Activated naive CD4-positive, alpha-beta T cell treated with anti-CD3 and anti-CD28 coated beads for 36 hours (primary cell): Measurements from ENCODE around the gene FGR. TPM values are rescaled to one million over a fixed set of nuclear protein-coding genes. Genes with fewer than 3 reads are reported as not detected.
"Not testable (repeated sequence)": the region's sequence is repeated elsewhere in the genome, so short reads cannot be mapped to it uniquely, and the experiment has no call there.

ENCODE experiments used
- CTCF ChIA-PET: fragments of 350-600 bp; sonication (Branson Sonifier 250); formaldehyde crosslinking; loops from one replicate; lab custom pipeline; 2021; ENCODE audit warnings: antibody characterized with exemption; lab: Charles Lee
- DNase-seq: peaks from one replicate; pipeline ENCODE4 v3.0.0-alpha.2; 2020
- H3K27ac Mint-ChIP-seq: one replicate; pipeline ENCODE4 v1.8.0; 2021; ENCODE audit warnings: mild to moderate bottlenecking, mixed read lengths
- H3K27me3 Mint-ChIP-seq: one replicate; pipeline ENCODE4 v1.8.0; 2021; ENCODE audit warnings: low read depth, mixed read lengths
- H3K36me3 Mint-ChIP-seq: one replicate; pipeline ENCODE4 v1.8.0; 2021; ENCODE audit warnings: low read depth, mixed read lengths
- H3K4me1 Mint-ChIP-seq: one replicate; pipeline ENCODE4 v1.8.0; 2021; ENCODE audit warnings: low read depth, mixed read lengths
- H3K4me3 Mint-ChIP-seq: one replicate; pipeline ENCODE4 v1.8.0; 2021; ENCODE audit warnings: mild to moderate bottlenecking, moderate library complexity, mixed read lengths
- H3K9me3 Mint-ChIP-seq: one replicate; pipeline ENCODE4 v1.8.0; 2021; ENCODE audit warnings: mixed read lengths
- intact Hi-C: fragments of 100-400 bp; cut with micrococcal nuclease; formaldehyde crosslinking; loops from one replicate; pipeline ENCODE4 v1.15.1; 2023
- total RNA-seq, 2 experiments: library from RNA; stranded (reverse); gene quantifications; one replicate each; pipeline ENCODE4 v1.2.3, GENCODE V29; 2021

FGR gene
- under 1 TPM; 0.10 to 0.14 TPM for total RNA-seq

DNA sequence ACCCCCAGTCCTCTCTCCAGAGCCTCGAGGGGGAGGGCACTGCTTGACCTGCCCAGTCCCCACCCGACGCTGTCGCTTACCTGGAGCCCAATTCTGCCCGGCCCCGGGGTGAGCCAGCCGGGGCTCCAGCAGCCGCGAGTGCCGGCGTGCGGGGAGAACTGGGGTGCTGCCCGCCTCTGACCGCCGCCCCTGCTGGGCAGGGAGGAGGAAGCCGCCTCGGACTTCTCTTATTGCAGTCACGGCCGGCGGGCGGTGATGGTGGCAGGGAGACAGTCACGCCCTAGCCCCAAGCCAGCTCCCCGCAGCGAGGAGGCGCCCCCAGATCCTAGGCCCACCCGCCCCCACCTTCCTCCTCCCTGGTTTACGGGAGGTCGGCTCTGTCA lies at the start of gene FGR:
TSS of gene FGR (minus strand) at position 201 of the 383 bp plus-strand sequence. CDS start 11,269 bp downstream, outside the sequence.
- peak within 1 kb of the TSS; percentile 46 for H3K4me3 Mint-ChIP-seq
- no peak for DNase-seq
- intact Hi-C loops: no loop called here
- H3K27me3 Mint-ChIP-seq: no peaks in the 10 kb centered on the region
- no peak within 1 kb of the TSS for H3K27ac Mint-ChIP-seq
- H3K4me1 Mint-ChIP-seq: peaks cover 61% of the 10 kb centered on the region
- CTCF ChIA-PET: no interaction called here
- no peaks in the 10 kb centered on the region for H3K9me3 Mint-ChIP-seq
- H3K36me3 Mint-ChIP-seq: no peaks in the 10 kb centered on the region

DNA sequence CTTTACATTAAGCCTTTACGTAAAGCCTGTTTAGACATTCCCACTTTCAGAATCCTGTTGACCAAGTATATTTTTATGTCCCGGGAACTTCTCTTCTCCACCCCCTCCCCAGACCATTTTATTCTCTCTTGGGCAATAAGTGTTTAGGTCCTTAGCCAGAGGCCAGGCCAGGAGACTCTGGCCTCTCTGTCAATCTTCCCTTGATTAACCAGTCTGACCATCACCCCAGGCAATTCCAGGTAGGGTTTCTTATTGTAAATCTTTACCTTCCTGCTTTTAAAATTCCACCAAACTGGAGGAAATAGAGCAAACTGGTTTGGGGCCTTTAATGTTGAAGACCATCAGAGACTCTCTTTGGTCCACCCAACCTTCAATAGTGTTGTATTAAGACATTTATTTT lies 49.2 kb upstream of the FGR start:
- Mint-ChIP-seq H3K27me3 (peaks cover 2% of the 10 kb centered on the region), H3K4me1 (no peaks in the 10 kb centered on the region), H3K4me3 (no peak overlapping the region), H3K36me3 (peaks cover 9% of the 10 kb centered on the region), H3K9me3 (peaks cover 27% of the 10 kb centered on the region), H3K27ac (no peak overlapping the region)
- CTCF ChIA-PET: interaction anchor here (1.3 kb wide), 1 partner anchor 12 kb away, joined by 3 read pairs; the partner anchor contains the start of gene IFI6
- no peak for DNase-seq
- intact Hi-C loops: no loop called here

DNA sequence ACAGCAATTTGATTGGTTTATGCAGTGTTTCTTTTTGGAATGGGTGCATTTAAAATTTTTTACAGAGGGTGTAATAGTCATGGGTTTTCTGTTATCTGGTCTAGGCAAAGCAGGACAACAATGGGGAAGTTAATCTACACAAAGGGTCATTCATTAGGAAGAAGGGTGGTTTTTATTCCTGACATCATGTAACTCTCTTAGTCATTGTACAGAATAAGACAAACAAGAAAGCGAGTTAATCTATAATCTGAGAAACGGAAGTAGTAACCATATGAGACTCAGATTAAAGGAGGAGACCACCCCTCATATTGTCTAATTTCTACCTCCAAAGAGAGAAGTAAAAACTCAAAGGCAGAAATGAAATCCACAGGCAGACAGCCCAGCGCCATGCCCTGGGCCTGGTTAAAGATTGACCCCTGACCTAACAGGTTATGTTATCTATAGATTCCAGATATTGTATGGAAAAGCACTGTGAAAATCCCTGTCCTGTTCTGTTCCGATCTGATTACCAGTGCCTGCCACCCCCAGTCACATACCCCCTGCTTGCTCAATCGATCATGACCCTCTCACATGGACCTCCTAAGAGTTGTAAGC lies 47.5 kb upstream of the FGR start:
- Mint-ChIP-seq H3K27me3 (peaks cover 2% of the 10 kb centered on the region), H3K9me3 (peaks cover 27% of the 10 kb centered on the region), H3K4me3 (no peak overlapping the region), H3K27ac (no peak overlapping the region), H3K36me3 (peaks cover 9% of the 10 kb centered on the region), H3K4me1 (no peaks in the 10 kb centered on the region)
- intact Hi-C loops: no loop called here
- CTCF ChIA-PET: interaction anchor here (0.6 kb wide), 1 partner anchor 43 kb away, joined by 3 read pairs; the partner anchor contains the start of gene FAM76A
- DNase-seq: no peak

DNA sequence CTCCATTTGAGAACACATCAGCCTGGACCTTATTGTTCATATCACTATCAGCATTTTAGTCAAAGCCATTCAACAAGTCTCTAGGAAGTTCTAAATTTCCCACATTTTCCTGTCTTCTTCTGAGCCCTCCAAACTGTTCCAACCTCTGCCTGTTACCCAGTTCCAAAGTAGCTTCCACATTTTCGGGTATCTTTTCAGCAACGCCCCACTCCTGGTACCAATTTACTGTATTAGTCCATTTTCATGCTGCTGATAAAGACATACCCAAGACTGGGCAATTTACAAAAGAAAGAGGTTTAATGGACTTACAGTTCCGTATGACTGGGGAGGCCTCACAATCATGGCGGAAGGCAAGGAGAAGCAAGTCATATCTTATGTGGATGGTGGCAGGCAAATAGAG lies 46.6 kb upstream of the FGR start:
- peaks cover 27% of the 10 kb centered on the region for H3K9me3 Mint-ChIP-seq
- H3K36me3 Mint-ChIP-seq, intact Hi-C loops, DNase-seq, H3K27me3 Mint-ChIP-seq, H3K27ac Mint-ChIP-seq, CTCF ChIA-PET, H3K4me3 Mint-ChIP-seq, H3K4me1 Mint-ChIP-seq: not testable (repeated sequence)

DNA sequence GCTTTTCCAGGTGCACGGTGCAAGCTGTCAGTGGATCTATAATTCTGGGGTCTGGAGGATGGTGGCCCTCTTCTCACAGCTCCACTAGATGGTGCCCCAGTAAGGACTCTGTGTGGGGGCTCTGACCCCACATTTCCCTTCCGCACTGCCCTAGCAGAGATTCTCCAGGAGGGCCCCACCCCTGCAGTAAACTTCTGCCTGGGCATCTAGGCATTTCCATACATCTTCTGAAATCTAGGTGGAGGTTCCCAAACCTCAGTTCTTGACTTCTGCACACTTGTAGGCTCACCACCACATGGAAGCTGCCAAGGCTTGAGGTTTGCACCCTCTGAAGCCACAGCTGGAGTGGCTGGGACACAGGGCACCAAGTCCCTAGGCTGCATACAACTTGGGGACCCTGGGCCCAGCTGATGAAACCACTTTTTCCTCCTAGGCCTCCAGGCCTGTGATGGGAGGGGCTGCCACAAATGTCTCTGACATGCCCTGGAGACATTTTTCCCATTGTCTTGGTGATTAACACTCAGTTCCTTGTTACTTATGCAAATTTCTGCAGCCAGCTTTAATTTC lies 45.3 kb upstream of the FGR start:
- peaks cover 27% of the 10 kb centered on the region for H3K9me3 Mint-ChIP-seq
- DNase-seq, H3K4me1 Mint-ChIP-seq, intact Hi-C loops, H3K27me3 Mint-ChIP-seq, H3K4me3 Mint-ChIP-seq, H3K36me3 Mint-ChIP-seq, CTCF ChIA-PET, H3K27ac Mint-ChIP-seq: not testable (repeated sequence)

DNA sequence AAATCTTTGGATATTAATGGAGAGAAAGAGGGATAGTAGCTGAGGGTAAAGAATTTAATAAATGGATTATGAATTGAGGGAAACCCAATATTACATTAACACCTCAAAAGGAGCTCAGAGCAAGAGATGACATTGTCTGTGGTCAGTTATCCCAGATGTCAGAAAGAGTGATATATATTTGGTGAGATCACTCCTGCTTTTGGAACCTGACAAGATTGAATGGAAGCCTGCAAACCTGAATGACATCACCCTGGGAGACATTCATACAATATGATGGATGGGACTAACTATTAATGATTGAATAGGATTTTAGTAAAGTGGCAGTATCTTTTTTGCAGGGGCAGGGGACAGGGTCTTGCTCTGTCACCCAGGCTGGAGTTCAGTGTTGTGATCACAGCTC lies 43.8 kb upstream of the FGR start:
- CTCF ChIA-PET: interaction anchor here (2.3 kb wide), 1 partner anchor 9 kb away, joined by 6 read pairs; no protein-coding TSS in a partner anchor
- Mint-ChIP-seq H3K4me3 (no peak overlapping the region), H3K36me3 (peaks cover 9% of the 10 kb centered on the region), H3K27ac (no peak overlapping the region), H3K9me3 (peaks cover 27% of the 10 kb centered on the region), H3K4me1 (no peaks in the 10 kb centered on the region), H3K27me3 (peaks cover 2% of the 10 kb centered on the region)
- intact Hi-C loops: loop anchor here (10.0 kb wide), 1 partner anchor 316 kb away; no protein-coding TSS in a partner anchor
- no peak for DNase-seq

DNA sequence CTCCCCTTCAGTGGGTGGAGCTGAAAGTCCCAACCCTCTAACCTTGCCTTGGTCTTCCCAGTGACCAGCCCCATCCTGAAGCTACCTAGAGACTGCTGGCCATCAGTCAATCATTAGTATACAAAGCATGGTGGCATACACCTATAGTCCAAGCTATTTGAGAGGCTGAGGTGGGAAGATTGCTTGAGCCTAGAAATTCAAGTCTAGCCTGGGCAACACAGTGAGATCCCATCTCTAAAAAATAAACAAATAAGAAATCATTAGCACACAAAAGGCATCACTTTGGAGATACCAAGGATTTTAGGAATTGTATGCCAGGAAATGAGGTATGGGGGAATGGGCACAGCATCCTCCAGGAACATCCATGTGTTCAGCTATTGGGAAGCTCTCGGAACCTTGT lies 41.4 kb upstream of the FGR start:
- peaks cover 16% of the 10 kb centered on the region for H3K9me3 Mint-ChIP-seq
- no peak overlapping the region for H3K4me3 Mint-ChIP-seq
- no peak for DNase-seq
- intact Hi-C loops: loop anchor here (10.0 kb wide), 1 partner anchor 318 kb away; no protein-coding TSS in a partner anchor
- CTCF ChIA-PET: no interaction called here
- H3K4me1 Mint-ChIP-seq: peaks cover 7% of the 10 kb centered on the region
- no peak overlapping the region for H3K27ac Mint-ChIP-seq
- no peaks in the 10 kb centered on the region for H3K27me3 Mint-ChIP-seq
- peaks cover 4% of the 10 kb centered on the region for H3K36me3 Mint-ChIP-seq

DNA sequence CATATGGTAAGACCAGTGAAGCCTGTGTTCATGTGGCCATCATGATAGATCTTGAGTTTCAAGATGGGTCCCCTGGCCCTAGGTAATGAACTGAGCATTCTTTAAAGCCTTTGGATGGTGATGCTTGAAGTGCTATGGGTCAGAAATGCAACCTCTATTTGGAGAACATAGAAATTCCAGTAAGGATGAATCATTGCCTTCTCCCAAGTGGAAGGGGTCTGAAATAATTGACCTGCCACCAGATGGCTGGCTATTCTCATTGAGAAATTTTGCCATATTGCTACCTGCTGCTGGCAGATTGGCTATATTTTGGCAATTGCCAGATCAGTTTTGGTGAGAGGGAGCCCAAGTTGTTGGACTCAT lies 37.7 kb upstream of the FGR start:
- intact Hi-C loops: loop anchor here (1.0 to 10.0 kb wide), 4 partner anchors 54 to 322 kb away; partner anchors contain the start of genes PPP1R8 and STX12
- Mint-ChIP-seq H3K4me1 (peaks cover 30% of the 10 kb centered on the region), H3K27ac (peak overlapping the region; percentile 91), H3K4me3 (peak overlapping the region; percentile 95), H3K9me3 (no peaks in the 10 kb centered on the region), H3K27me3 (no peaks in the 10 kb centered on the region), H3K36me3 (peaks cover 5% of the 10 kb centered on the region)
- DNase-seq: no peak
- CTCF ChIA-PET: interaction anchor here (1.1 to 13.0 kb wide), 4 partner anchors 10 to 116 kb away, joined by 3 to 263 read pairs (median 5); partner anchors contain the start of gene AHDC1

DNA sequence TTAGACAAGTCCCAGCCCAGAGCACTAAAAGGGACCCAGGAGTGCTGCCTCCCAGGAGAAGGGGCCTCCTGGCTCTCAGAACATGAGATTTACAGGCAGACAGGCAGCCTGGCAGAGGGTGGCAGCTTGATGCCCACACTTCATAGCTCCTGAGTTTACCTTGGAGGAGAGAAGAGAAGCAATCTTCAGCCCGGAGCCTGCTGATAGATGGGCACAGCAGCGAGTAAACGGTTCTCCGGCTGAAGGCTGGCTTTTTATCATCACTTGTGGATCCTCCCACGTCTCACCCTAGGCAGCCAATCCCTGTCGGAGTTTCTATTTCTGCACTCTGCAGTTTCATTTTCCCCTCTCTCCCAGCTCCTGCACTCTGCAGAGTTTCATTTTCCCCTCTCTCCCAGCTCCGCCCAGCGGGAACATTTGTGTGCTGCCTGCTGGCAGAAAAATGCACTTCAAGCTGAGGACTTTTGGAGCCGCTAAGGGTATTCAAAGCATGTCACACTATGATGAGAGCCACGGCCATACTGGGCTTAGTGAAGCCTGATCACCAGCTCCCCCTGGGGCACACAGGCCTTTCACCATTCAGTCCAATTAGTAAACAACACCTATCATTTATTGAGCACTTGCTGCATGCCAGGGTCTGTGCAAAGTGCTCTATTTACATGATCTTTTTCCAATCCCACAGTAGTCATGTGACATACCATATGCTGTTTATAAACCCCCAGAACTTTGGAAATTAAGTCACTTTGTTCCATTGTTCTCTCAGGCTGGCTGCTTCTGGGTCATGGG lies 37.2 kb upstream of the FGR start, which contains the start of gene IFI6:
TSS of gene IFI6 (minus strand) at position 229 of the 786 bp plus-strand sequence. CDS start 2,878 bp downstream, outside the sequence.
- Mint-ChIP-seq H3K36me3 (peaks cover 9% of the 10 kb centered on the region), H3K4me1 (peaks cover 30% of the 10 kb centered on the region), H3K4me3 (peak within 1 kb of the TSS; percentile 95), H3K9me3 (no peaks in the 10 kb centered on the region), H3K27me3 (no peaks in the 10 kb centered on the region), H3K27ac (peak within 1 kb of the TSS; percentile 91)
- DNase-seq: peak; percentile 89
- intact Hi-C loops: loop anchor here (1.0 to 10.0 kb wide), 4 partner anchors 54 to 323 kb away; partner anchors contain the start of genes PPP1R8 and STX12
- CTCF ChIA-PET: interaction anchor here (0.6 to 13.0 kb wide), 9 partner anchors 9 to 371 kb away, joined by 3 to 263 read pairs (median 3); partner anchors contain the start of gene AHDC1

DNA sequence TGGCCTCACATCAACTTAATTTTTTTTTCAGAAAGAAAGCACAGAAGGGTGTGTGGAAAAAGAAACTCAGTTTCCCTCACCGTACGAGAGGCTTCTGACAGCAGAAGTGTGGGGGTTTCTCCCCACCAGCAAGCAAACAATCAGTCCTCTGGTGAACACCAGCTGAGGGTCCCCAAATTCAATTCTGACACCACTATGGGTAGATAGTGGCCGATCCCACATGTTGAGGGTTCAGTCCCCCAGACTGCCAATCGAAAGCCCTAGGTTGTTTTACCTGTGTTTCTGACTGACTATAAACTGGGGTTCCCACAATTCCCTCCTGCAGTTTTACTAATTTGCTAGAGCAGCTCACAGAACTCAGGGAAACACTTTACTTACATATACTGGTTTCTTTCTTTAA lies 34.9 kb upstream of the FGR start:
- Mint-ChIP-seq H3K27me3 (no peaks in the 10 kb centered on the region), H3K4me1 (peaks cover 30% of the 10 kb centered on the region), H3K9me3 (no peaks in the 10 kb centered on the region), H3K27ac (no peak overlapping the region), H3K36me3 (peaks cover 15% of the 10 kb centered on the region), H3K4me3 (peak overlapping the region; percentile 73)
- intact Hi-C loops: loop anchor here (10.0 kb wide), 1 partner anchor 325 kb away; no protein-coding TSS in a partner anchor
- CTCF ChIA-PET: interaction anchor here (0.6 to 13.0 kb wide), 35 partner anchors 9 to 327 kb away, joined by 3 to 263 read pairs (median 4); partner anchors contain the start of genes AHDC1, FAM76A, STX12 and SYTL1
- DNase-seq: no peak

DNA sequence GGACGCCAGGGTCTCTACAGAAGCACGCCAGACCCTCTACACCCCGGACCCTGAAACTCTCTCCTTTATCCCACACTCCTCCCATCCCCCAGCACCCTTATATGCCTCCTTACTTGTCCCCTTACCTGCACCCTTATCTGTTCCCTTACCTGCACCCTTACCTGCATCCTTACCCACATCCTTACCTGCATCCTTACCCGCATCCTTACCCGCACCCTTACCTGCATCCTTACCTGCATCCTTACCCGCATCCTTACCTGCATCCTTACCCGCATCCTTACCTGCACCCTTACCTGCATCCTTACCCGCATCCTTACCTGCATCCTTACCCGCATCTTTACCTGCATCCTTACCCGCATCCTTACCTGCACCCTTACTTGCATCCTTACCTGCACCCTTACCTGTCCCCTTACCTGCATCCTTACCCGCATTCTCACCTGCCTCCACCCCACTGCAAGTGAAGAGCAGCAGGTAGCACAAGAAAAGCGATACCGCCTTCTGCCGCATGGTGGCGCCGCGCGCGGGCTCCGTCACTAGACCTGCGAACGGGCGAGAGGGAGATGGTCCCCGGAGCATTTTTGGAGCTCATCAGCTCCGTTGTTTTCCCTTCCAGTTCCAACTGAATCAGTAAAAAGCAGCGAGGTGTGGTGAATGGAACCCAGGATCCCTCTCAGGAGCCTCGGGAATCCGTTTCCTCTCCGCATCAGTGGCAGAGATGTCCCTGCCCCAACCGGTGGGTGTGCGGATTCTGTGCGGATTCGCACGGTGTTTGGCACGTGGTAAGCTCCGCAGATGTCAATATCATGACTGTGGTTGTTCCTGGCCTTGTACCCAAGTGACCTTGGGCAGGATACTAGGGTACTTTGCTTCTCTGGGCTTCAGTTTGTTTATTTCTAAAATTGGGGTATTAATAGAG lies 34.1 kb upstream of the FGR start:
- Mint-ChIP-seq H3K27ac (no peak overlapping the region), H3K9me3 (no peaks in the 10 kb centered on the region), H3K36me3 (peaks cover 15% of the 10 kb centered on the region), H3K27me3 (no peaks in the 10 kb centered on the region), H3K4me3 (peak overlapping the region; percentile 73), H3K4me1 (peaks cover 30% of the 10 kb centered on the region)
- DNase-seq: peak; percentile 93
- CTCF ChIA-PET: interaction anchor here (0.6 to 13.0 kb wide), 32 partner anchors 8 to 349 kb away, joined by 3 to 263 read pairs (median 4); partner anchors contain the start of genes AHDC1, FAM76A, STX12 and SYTL1
- intact Hi-C loops: no loop called here
